GM12878 (cell line): ENCODE results near the gene MAP2K1. TPM values are rescaled to one million over a fixed set of nuclear protein-coding genes. Genes with fewer than 3 reads are reported as not detected.

ENCODE experiments used
- CBFB ChIP-seq: IDR thresholded peaks from 2 replicates; pipeline ENCODE4 v1.6.1; 2016; ENCODE audit warnings: antibody characterized with exemption, low read depth
- CEBPB ChIP-seq, 2 experiments: fragments of 150-350 bp in 1 of 2; IDR thresholded peaks; 2 replicates each; pipeline ENCODE4 v1.6.1; 2012 to 2014; ENCODE audit warnings: low read depth in 2 of 2, low read length in 2 of 2, borderline replicate concordance in 1 of 2, inconsistent platforms in 1 of 2
- CEBPZ ChIP-seq: fragments of 150-350 bp; IDR thresholded peaks from 2 replicates; pipeline ENCODE4 v1.6.1; 2016; ENCODE audit warnings: low read depth, low read length
- FOXM1 ChIP-seq: IDR thresholded peaks from 2 replicates; pipeline ENCODE4 v1.6.1; 2012; ENCODE audit warnings: low read depth, mild to moderate bottlenecking, inconsistent platforms, low read length, moderate library complexity
- HDAC6 ChIP-seq: fragments of 200-600 bp; sonication (generic); IDR thresholded peaks from one replicate; pipeline ENCODE4 v1.8.0; 2017; ENCODE audit warnings: antibody characterized with exemption; ENCODE audit not compliant: unreplicated experiment
- IKZF1 ChIP-seq: fragments of 450-650 bp; conservative IDR thresholded peaks from 2 replicates; pipeline ENCODE4 v1.6.1; 2017; ENCODE audit warnings: antibody characterized with exemption, mild to moderate bottlenecking
- LARP7 ChIP-seq: fragments of 450-650 bp; IDR thresholded peaks from 2 replicates; pipeline ENCODE4 v1.6.1; 2017; ENCODE audit warnings: mild to moderate bottlenecking
- MAX ChIP-seq: IDR thresholded peaks from 2 replicates; pipeline ENCODE4 v1.6.1; 2012; ENCODE audit warnings: low read depth, low read length, improper control_type of control experiment
- MEF2A ChIP-seq: IDR thresholded peaks from 2 replicates; pipeline ENCODE4 v1.6.1; 2011; ENCODE audit warnings: low read depth, mild to moderate bottlenecking, low read length, moderate library complexity; ENCODE audit not compliant: insufficient read depth
- MEF2B ChIP-seq: fragments of 450-650 bp; IDR thresholded peaks from 2 replicates; pipeline ENCODE4 v1.6.1; 2018; ENCODE audit warnings: mild to moderate bottlenecking, moderate library complexity; ENCODE audit not compliant: partially characterized antibody, poor library complexity, severe bottlenecking
- MTA3 ChIP-seq: IDR thresholded peaks from 2 replicates; pipeline ENCODE4 v1.6.1; 2012; ENCODE audit warnings: low read length, inconsistent platforms, borderline replicate concordance
- NRF1 ChIP-seq: conservative IDR thresholded peaks from 2 replicates; pipeline ENCODE4 v1.6.1; 2011; ENCODE audit warnings: mild to moderate bottlenecking, low read depth, low read length, improper control_type of control experiment
- PKNOX1 ChIP-seq: fragments of 450-650 bp; IDR thresholded peaks from 2 replicates; pipeline ENCODE4 v1.6.1; 2016; ENCODE audit warnings: mild to moderate bottlenecking
- POLR2AphosphoS2 ChIP-seq: IDR thresholded peaks from 2 replicates; pipeline ENCODE4 v1.6.1; 2011; ENCODE audit warnings: low read depth, mild to moderate bottlenecking, low read length, improper control_type of control experiment, moderate library complexity
- RELB ChIP-seq: fragments of 450-650 bp; IDR thresholded peaks from 2 replicates; pipeline ENCODE4 v1.6.1; 2017; ENCODE audit warnings: low read depth, mild to moderate bottlenecking, moderate library complexity
- REST ChIP-seq: IDR thresholded peaks from 2 replicates; pipeline ENCODE4 v1.6.1; 2012; ENCODE audit warnings: mild to moderate bottlenecking, low read depth, low read length
- TCF12 ChIP-seq: IDR thresholded peaks from 2 replicates; pipeline ENCODE4 v1.6.1; 2011; ENCODE audit warnings: low read depth, mild to moderate bottlenecking, low read length
- TCF3 ChIP-seq: IDR thresholded peaks from 2 replicates; pipeline ENCODE4 v1.6.1; 2012; ENCODE audit warnings: low read depth, mild to moderate bottlenecking, low read length, borderline replicate concordance; ENCODE audit not compliant: insufficient read depth
- ZBED1 ChIP-seq: IDR thresholded peaks from 2 replicates; pipeline ENCODE4 v1.6.1; 2016; ENCODE audit warnings: borderline replicate concordance
- ZZZ3 ChIP-seq: IDR thresholded peaks from 2 replicates; pipeline ENCODE4 v1.6.1; 2011; ENCODE audit warnings: low read depth; ENCODE audit not compliant: control insufficient read depth, insufficient read length
- polyA plus RNA-seq, 11 experiments: library from polyadenylated mRNA; depleted of rRNA in 4 of 11; unstranded in 6 of 11; stranded (reverse) in 5 of 11; fragments of >200 nt; fragmentation: Nextera tagmentation in 4 of 11; fragmentation: Illumina TruSeq in 1 of 11; extraction: Ambion mirVana in 4 of 11; extraction: Trizol in 1 of 11; gene quantifications; 1 replicate in 1 of 11; 2 replicates in 10 of 11; pipeline versions ENCODE4 v1.2.1 to v1.2.3, GENCODE V29; 2011 to 2016; ENCODE audit warnings: inconsistent platforms in 2 of 11, missing spikeins in 2 of 11, low read depth in 1 of 11
- total RNA-seq, 4 experiments: library from RNA; depleted of rRNA in 3 of 4; stranded (reverse); fragments of >200 nt in 3 of 4; fragmentation: Illumina TruSeq in 1 of 4; extraction: Trizol in 1 of 4; gene quantifications; 2 replicates each; pipeline versions ENCODE4 v1.2.1 to v1.2.3, GENCODE V29; 2013 to 2021

MAP2K1 gene
- total and polyA plus RNA-seq, 10 of the 15 experiments (the other 5 are each of a cell fraction or from before 2014, with no cell fraction given) = 11.2 to 112 (median 56.6) TPM

GRCh38 chr15:66401130-66402021 is 14.7 kb downstream of the MAP2K1 start (continued):
- TF ChIP-seq TCF3 = no peak
- TF ChIP-seq IKZF1 = peak; percentile 85
- no peak for TF ChIP-seq ZZZ3
- no peak for TF ChIP-seq TCF12
- no peak for TF ChIP-seq FOXM1
- no peak for TF ChIP-seq REST
- TF ChIP-seq LARP7 = no peak
- TF ChIP-seq PKNOX1 = no peak
- TF ChIP-seq CBFB = no peak
- TF ChIP-seq MTA3 = no peak
- TF ChIP-seq MAX = no peak
- no peak for TF ChIP-seq POLR2AphosphoS2
- no peak for TF ChIP-seq MEF2A
- no peak for TF ChIP-seq CEBPB (IDR thresholded peaks at IDR 0.05; ENCODE audit: borderline replicate concordance in 1 of 2, low read depth in 2 of 2, low read length in 2 of 2)
- no peak; the same call in 1 of the 2 replicates for TF ChIP-seq RELB
- no peak for TF ChIP-seq CEBPZ
- TF ChIP-seq ZBED1 = no peak
- peak; percentile 61 for TF ChIP-seq MEF2B
- no peak for TF ChIP-seq NRF1
- TF ChIP-seq HDAC6 = no peak
